GM21825 (cell line): ENCODE measurements around the gene CLN5.
"Not testable (repeated sequence)": the region's sequence is repeated elsewhere in the genome, so short reads cannot be mapped to it uniquely, and the experiment has no call there.

Experiments
- ATAC-seq: cut with Tn5 transposase; IDR thresholded peaks from one replicate; pipeline ENCODE4 v1.9.1; 2021; ENCODE audit warnings: mild to moderate bottlenecking, moderate library complexity; ENCODE audit not compliant: unreplicated experiment

The CLN5 gene

DNA sequence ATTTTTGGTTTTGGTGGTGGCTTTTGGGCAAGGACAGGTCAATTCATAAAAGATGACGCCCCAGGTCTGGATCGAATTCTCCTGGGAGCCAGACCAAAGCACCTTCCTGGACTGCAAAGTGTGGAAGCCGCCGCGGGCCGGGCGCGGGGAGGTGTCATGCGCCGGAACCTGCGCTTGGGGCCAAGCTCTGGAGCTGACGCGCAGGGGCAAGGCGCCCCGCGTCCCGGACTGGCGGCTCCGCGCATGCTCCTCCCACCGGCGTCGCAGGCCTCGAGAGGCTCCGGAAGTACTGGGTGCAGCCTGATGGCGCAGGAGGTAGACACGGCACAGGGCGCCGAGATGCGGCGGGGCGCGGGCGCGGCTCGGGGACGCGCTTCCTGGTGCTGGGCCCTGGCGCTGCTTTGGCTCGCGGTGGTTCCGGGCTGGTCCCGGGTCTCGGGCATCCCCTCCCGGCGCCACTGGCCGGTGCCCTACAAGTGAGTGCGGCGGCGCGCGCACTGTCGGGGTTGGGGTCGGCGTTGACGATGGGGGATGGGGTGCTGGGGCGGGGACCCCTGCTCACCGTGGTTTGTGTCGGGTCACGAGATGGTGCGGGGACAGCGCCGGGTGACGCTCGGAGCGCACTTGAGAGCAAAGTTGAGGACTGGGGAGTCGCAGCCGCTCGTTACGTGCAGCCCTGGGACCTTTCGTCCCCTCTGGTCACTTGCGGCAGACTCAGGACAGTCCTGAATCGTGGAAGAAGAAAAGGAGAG, at the start of gene CLN5:
TSS of gene CLN5 (plus strand) at position 286 of the 752 bp plus-strand sequence. CDS start at position 304, 18 bp downstream.
- ATAC-seq, result peak; percentile 98

DNA sequence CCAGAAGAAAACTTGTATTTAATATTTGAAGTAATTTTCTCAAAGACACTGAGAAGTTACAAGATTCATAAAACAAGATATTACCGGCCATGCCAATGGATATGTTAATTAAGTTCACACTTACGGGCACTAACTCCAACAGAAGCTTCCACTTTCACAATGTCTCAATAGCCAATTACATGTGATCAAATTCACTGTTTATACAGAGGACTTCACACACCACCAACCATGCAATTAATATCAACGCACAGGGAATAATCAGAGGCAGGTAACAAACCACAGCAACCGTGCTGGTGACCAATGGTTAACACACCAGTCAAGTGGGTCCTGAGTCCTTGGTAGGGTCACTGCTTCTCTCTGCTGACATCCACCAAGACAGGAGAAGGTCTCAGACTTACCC, 49.5 kb upstream of the CLN5 start:
- no peak for ATAC-seq

DNA sequence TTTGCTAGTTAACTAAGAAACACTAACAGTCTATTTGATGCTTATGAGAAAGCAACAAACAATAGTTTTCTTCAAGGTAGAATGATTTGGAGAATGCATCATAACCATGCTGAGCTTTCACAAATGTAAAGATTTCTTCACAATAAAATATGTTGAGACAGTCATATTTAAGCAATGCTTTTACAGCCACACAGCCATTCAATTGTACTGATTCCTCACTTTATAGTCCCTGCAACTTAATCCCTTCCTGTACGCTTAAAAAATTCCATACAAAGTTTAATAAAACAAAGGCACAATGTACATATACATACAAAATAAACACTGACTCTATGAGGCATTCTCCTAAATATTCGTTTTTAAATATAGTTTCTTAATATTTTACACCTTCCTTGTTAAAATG, 48.2 kb upstream of the CLN5 start:
- ATAC-seq, result no peak

DNA sequence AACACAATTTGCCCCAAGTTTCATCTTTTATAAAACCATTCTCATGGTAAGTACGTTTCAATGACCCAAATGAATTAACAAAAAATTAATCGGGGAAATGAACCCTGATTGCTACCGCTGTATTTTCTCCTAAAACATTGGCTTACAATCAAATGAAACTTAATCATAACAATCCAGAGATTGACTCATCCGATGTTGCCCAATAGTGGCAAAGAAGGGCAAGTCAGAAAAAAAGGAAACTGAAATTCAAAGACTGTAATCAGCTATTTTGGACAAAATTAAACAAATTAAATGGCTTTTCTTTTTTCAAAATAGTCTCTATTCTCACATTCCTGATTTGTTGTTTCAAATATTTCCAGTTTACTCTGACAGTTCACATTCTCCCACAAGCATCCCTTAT, 47.4 kb upstream of the CLN5 start:
- no peak for ATAC-seq

DNA sequence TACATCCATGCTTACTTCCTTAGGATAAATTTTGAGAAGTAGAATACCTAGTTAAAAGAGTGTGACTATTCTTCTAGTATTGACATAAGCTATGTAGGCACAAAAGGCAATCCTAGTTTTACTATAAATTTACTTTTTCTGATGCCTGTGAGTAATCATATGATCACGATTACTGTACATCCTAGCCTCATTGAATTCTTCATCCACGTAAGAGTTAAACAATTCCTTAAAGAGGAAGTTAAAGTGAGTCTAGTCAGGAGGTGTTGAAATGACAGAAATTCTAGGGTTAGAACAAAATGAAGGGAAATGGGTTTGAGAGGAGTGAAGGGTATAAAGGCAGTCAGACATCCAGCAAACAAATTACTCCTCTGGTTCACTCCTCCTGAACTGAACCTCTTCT, 43.7 kb upstream of the CLN5 start, which contains the start of gene ACOD1:
TSS of gene ACOD1 (plus strand) at position 363 of the 400 bp plus-strand sequence. CDS start 48 bp downstream, outside the sequence.
- ATAC-seq, result no peak

DNA sequence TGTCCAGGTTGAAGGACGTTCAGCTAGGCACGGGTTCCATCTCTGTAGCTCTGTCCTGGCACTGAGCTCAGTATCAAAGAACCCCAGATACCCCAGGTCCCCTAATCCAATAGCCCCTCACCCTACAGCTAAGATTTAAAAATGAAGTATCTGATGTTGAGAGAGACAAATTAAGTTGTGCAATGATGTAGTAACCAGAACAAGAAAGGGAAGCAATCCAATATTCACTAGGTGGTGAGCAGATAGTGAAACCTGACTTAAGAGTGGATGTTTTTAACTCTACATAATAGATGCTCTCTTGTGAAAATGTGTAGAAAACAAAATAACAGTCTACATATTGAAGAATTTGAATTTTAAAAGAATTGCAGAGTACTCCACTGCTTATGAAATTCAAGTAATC, 41.8 kb upstream of the CLN5 start:
- ATAC-seq, result no peak

DNA sequence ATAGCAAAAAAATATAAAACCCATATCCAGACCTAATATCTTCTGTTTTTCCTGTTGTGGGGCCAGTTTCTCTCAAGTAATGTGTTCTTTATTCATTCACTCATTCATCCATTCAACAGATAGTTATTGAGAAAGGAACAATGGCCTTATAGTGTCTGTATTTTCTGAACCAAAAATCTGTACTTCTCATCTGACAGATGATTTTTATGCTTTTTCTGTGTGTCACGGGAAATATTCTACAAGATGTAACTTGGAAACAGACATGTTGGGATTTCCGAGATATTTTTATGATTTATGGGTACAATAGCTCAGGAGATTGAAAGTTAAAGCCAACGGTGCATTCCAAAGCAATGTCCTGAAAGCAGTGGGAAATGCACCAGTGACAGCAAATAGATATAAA, 37.9 kb upstream of the CLN5 start:
- no peak for ATAC-seq

DNA sequence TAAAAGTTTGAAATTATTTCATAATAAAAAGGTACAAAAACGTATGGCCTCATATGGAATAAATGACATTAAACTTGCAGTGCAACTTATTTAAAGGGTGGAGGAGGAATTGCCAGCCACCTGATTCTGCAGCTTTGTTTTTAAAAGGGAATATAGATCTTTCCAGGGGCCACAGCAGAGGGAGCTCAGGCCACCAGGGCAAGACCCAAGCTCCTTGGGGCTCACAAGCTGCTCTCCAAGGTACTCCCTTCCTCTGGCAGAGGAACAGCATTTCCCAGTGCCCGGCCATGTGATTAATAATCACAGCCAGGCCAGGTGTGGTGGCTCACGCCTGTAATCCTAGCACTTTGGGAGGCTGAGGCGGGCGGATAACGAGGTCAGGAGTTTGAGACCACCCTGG, 37.3 kb upstream of the CLN5 start:
- ATAC-seq, result no peak

DNA sequence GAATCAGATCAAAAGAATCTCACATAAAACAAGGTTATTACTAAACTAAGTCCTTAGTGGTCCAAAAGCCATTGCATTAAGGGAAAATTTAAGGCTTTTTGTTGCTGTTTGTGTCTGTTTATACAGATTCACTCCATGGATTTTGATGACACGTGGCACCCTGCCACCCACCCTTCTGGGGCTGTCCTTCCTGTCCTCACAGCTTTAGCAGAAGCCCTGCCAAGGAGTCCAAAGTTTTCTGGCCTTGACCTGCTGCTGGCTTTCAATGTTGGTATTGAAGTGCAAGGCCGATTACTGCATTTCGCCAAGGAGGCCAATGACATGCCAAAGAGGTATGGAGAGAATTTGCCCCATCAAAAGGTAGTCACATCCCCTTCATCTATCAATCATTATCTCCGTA, 36.7 kb upstream of the CLN5 start:
- no peak for ATAC-seq

DNA sequence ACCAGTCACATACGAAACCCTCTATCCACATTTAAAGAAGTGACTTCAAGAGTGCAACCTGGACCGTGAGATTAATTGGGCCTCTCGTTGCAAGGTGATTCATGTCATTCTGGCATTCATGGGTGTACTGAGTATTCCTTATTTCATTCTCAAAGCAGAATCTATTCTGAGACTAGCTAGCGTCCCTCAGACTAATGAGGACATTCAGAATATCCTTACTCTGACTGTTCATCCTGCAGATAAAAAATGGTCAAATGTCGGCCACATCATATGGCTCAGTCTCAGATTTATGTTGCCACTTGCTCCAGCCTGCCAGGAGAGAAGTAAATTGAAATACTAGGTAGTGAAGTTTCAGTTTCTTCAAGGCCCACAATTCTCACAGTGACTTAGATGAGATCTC, 36.2 kb upstream of the CLN5 start:
- ATAC-seq, result no peak

DNA sequence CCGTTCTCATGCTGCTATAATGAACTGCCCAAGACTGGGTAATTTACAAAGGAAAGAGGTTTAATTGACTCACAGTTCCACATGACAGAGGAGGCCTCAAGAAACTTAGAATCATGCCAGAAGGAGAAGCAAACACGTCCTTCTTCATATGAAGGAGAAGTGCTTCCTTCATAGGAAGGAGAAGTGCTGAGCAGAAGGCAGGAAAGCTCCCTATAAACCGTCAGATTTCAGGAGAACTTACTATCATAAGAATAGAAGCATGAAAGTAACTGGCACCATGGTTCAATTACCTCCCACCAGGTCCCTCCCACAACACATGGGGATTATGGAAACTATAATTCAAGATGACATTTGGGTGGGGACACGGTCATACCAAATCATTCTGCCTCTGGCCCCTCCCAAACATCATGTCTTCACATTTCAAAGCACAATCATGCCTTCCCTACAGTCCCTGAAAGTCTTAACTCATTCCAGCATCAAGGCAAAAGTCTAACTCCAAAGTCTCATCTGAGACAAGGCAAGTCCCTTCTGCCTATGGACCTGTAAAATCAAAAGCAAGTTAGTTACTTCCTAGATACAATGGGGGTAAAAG, 32.9 kb upstream of the CLN5 start:
- ATAC-seq, result no peak

DNA sequence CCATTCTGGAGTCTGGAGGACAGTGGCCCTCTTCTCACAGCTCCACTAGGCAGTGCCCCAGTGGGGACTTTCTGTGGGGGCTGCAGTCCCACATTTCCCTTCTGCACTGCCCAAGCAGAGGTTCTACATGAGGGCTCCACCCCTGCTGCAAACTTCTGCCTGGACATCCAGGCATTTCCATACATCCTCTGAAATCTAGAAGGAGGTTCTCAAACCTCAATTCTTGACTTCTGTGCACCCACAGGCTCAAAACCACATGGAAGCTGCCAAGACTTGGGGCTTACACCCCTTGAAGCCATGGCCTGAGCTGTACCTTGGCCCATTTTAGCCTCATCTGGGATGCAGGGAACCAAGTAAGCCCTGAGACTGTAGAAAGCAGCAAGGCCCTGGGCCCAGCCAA, 32.1 kb upstream of the CLN5 start:
- not testable (repeated sequence) for ATAC-seq

DNA sequence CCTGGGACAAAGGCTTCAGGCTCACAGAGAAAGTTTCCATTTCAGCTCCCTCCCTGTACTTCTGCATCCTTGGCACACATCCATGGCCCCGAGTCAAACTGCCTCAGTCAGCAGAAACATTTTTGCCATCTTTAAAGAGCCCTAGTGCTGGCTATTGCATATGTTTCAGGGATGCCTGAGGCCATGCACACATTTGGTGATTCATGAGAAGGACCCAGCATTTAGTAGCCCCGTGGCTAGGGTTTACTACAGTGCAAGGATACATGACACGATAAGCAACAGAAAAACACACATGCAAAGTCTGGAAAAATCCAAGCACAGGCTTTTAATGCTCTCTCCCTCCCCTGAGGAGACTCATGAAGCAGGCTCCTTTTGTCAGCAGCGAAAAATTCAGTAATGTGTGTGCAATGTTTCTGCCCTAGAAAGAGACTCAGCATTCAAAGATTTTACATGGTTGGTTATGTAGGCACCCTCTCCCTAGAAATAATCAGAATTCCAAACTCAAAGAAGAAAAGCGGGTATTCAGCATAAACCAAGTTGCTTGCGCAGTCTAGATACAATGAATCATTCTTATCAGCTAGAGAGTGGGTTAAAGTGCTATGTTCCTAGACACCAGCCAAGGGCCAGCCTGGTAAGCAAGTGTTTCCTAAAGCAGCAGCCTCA, 26.0 kb upstream of the CLN5 start:
- ATAC-seq, result no peak

DNA sequence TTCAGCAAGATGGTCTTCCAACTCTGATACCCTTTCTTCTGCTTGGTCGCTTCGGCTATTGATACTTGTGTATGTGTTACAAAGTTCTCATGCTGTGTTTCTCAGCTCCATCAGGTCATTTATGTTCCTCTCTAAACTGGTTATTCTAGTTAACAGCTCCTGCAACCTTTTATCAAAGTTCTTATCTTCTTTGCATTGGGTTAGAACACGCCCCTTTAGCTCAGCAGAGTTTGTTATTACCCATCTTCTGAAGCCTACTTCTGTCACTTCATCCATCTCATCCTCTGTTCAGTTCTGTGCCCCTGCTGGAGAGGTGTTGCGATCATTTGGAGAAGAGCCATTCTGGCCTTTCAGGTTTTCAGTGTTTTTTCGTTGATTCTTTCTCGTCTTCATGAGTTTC, 24.9 kb upstream of the CLN5 start:
- no peak for ATAC-seq

DNA sequence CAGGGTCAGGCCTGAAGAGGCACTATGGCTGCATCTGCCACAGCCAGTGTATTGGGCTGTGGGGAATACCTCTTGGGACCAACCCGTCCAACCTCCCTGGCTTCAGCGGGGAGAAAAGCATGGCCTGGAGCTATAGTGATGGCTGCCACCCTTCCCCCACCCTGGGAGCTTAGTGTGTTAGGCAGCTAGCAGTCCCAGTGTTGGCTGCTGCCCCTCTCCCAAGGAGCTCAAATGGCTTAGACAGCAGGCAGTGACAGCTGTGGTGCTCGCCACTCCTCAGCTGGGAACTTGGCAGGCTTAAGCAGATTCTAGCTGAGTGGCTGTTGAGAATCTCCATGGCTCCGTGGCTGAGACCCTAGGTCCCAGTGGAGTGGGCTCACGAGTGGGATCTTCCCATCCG, 23.8 kb upstream of the CLN5 start:
- no peak for ATAC-seq

DNA sequence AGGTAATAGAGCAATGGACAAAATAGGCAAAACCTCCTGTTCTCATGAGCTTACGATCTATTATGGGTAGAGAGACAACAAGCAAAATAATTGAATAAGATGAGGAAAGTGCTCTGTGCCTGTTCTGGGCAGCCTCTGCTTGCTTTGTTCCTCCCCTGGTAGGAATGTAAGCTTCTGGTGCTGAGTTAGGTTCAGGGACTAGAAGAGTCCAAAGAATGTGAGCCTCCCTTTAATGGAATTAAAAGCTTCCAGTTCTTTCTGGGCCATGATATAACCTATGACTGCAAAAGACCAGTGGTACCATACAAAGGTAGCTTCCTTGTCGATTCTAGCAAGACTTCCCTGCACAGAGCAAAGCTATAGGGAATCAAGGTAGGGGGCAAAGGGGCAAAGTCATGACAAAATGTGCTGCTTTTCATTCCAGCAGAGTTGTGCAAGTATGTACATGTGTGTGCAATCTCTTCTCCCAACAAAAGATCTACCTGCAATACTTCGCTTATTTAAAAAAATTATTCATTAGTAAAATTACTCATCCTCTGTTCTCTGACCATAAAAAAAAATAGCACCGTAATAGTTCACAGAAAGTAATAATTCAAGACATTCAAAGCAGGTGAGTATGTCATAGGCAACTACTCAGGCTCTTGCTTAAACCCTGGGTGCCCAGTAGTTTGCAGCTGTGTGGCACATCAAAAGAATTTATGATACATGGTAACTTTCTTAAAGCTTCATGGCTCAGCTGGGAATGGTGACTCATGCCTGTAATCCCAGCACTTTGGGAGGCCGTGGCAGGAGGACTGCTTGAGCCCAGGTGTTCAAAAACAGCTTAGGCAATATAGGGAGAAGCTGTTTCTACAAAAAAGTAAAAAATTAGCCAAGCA, 22.2 kb upstream of the CLN5 start:
- no peak for ATAC-seq

DNA sequence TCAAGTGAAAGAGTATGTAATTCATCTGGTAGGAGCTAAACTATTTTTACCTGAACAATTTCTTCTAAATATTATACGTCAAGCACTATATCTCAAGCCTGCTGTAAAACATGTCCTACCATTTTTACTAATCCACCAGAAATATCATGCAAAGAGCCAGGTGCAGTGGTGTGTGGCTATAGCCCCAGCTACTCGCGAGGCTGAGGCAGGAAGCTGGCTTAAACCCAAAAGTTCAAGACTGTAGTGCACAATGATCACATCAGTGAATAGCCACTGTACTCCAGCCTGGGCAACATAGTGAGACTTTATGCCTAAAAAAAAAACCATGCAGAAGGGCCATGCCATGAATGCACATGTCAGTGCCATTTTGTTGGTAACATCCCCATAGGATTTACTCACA, 20.7 kb upstream of the CLN5 start:
- ATAC-seq, result no peak

DNA sequence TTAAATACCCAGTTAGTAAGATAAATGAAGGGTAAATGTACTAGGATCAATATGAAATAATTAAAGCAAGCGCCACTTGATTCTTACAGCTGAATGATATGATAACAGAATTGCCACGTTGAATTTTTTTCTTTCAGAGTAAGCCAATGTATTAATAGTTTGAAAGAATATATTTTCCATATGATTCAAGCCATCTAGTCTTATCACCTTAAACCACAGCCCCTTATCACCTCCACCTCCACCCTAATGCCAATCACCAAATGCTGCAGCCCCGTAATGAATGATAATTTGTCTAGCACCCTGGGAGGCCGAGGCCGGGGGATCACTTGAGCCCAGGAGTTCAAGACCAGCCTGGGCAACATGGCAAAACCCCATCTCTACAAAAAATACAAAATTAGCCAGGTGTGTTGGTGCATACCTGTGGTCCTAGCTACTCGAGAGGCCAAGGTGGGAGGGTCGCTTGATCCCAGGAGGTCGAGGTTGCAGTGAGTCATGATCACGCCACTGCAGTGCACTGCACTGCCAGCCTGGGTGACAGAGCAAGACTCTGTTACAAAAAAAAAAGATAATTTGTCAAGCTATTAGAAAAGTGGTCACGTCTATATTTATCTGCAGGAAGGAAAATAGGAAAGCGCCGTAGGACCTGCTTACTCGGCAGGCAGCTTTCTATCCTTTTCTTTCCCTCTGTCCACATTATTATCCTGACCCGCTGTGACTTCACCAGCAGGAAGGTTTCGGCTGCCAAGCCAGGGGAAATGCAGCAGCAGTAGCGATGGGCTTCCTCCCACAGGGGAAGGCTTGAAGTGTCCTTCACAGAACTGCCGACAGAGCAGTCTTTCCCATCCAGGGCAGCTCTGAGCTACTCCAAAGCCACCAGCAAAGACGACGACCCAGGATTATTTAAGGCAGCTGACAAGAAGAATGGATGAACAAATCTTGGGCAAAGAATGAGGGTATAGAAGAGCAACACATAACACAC, 19.7 kb upstream of the CLN5 start:
- no peak for ATAC-seq

DNA sequence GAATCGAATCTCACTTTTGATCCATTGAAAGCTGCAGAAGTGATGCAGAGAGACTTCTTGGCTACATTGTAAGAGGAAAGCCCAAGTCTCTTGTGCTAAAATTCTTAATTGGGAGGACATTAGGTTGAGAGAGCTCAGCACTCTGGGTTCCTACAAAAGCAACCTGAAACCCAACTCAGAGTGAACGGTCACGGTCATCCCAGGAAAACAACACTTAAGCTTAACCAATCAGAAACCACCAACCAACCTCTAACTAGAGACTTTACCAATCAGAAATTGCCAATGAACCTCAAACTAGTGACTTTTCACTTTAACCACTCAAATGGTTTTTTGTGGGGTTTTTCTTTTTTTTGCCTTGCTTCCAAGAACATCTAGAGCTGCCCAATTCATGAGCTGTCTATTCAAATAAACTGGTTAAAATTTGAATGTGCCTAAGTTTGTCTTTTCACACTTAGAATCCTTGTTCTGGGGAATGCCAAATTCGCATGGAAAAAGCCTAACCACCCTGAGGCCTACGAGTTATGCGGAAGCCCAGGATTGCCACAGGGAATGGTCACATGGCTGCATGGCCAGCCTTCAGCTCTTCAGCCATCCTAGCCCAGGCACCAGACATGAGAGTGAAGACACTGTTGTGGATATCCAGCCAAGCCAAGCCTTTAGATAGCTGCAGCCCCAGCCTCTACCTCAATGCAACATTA, 17.8 kb upstream of the CLN5 start:
- no peak for ATAC-seq

DNA sequence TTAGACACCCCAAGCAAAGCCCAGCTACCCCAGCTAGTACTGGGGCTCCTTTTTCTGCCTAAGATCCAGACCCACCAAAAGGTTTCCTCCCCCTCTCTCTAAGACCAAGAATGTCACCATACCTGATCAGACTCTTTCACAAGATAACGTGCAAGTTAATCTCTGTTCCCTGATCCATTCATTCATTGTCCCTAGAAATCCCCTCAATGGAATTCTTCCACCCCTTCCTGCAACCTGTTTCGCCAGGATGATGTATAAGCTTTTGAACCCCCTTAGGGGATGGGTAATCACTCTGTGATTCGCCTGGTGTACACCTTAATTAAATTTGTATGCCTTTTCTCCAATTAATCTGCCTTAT, 17.3 kb upstream of the CLN5 start:
- ATAC-seq, result no peak
